Measurements from ENCODE around the gene ANKRD40.

The ANKRD40 gene

DNA sequence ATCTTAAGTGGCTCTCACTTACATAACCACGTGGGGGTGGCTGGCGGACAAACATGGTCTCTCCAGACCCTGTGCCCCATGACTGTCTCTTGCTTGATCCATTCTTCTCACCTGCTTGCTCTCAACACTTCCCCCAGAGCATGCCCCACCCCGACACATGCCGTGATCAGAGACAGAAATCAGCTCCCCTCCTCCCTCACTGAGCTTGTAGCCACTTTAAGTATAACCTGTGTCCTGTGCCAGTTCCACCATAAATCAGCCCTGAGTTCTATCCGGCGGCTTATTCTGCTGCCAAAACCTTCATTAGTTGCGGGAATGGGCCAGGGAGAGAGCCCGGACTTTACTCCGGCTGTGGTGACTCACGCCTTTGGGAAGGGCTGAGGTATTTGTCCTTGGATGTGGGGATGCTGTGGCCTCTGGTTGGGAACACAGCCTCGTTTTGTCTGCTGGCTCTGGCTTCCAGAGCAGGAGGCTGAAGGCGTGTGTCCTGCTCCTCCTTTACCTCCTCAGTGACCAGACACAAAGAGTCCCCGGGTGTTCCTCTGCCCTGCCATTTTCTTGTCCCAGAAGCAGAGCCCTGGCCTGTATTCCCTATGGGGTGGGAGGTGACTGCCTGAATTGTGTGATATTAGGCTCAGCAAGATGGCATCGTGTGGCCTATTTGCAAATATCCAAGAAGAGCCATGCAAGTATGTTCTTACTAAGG is 21.1 kb downstream of the ANKRD40 start:
- TF ChIP-seq, protein P1, sequence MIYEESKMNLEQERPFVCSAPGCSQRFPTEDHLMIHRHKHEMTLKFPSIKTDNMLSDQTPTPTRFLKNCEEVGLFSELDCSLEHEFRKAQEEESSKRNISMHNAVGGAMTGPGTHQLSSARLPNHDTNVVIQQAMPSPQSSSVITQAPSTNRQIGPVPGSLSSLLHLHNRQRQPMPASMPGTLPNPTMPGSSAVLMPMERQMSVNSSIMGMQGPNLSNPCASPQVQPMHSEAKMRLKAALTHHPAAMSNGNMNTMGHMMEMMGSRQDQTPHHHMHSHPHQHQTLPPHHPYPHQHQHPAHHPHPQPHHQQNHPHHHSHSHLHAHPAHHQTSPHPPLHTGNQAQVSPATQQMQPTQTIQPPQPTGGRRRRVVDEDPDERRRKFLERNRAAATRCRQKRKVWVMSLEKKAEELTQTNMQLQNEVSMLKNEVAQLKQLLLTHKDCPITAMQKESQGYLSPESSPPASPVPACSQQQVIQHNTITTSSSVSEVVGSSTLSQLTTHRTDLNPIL (CRISPR knock-in tag; IDR thresholded peaks at IDR 0.05; ENCODE audit: low read depth): no peak
- TF ChIP-seq ZNF565 (CRISPR knock-in tag; conservative IDR thresholded peaks at IDR 0.05; ENCODE audit: low read depth) (no peak; the same call in 1 of the 2 replicates), ESRRG (CRISPR knock-in tag; IDR thresholded peaks at IDR 0.05) (no peak), ZNF70 (CRISPR knock-in tag; IDR thresholded peaks at IDR 0.05) (no peak), SNAI2 (CRISPR knock-in tag; IDR thresholded peaks at IDR 0.05) (peak; percentile 14; the same call in 1 of the 2 replicates), PPARA (CRISPR knock-in tag; IDR thresholded peaks at IDR 0.05; ENCODE audit: borderline replicate concordance) (no peak), CSDC2 (CRISPR knock-in tag; IDR thresholded peaks at IDR 0.05) (peak; percentile 28; the same call in 1 of the 2 replicates), ISL1 (CRISPR knock-in tag; IDR thresholded peaks at IDR 0.05) (peak; percentile 97), TOX (CRISPR knock-in tag; IDR thresholded peaks at IDR 0.05; ENCODE audit: borderline replicate concordance) (peak; percentile 54; the same call in 1 of the 2 replicates), TCF4 (CRISPR knock-in tag; IDR thresholded peaks at IDR 0.05; ENCODE audit: borderline replicate concordance) (no peak), ZC3H10 (CRISPR knock-in tag; IDR thresholded peaks at IDR 0.05) (peak; percentile 80; the same call in 1 of the 2 replicates), BACH2 (CRISPR knock-in tag; IDR thresholded peaks at IDR 0.05; ENCODE audit: borderline replicate concordance) (no peak), ARNTL (CRISPR knock-in tag; IDR thresholded peaks at IDR 0.05; ENCODE audit: borderline replicate concordance, low read depth) (no peak), ZNF8 (CRISPR knock-in tag; IDR thresholded peaks at IDR 0.05) (no peak), ZFP3 (CRISPR knock-in tag; IDR thresholded peaks at IDR 0.05) (peak; percentile 69; the same call in 1 of the 2 replicates), POU6F1 (CRISPR knock-in tag; IDR thresholded peaks at IDR 0.05; ENCODE audit: borderline replicate concordance, low read depth) (peak; percentile 90), GLIS3 (CRISPR knock-in tag; IDR thresholded peaks at IDR 0.05) (no peak; the same call in 1 of the 2 replicates), ZFP30 (CRISPR knock-in tag; IDR thresholded peaks at IDR 0.05) (no peak), RARB (CRISPR knock-in tag; IDR thresholded peaks at IDR 0.05) (0 out of 2 replicates have a peak, but pooled peaks have one; percentile 52), OSR1 (CRISPR knock-in tag; IDR thresholded peaks at IDR 0.05) (no peak), CSRNP3 (CRISPR knock-in tag; IDR thresholded peaks at IDR 0.05) (no peak)
- TF ChIP-seq, protein P2, sequence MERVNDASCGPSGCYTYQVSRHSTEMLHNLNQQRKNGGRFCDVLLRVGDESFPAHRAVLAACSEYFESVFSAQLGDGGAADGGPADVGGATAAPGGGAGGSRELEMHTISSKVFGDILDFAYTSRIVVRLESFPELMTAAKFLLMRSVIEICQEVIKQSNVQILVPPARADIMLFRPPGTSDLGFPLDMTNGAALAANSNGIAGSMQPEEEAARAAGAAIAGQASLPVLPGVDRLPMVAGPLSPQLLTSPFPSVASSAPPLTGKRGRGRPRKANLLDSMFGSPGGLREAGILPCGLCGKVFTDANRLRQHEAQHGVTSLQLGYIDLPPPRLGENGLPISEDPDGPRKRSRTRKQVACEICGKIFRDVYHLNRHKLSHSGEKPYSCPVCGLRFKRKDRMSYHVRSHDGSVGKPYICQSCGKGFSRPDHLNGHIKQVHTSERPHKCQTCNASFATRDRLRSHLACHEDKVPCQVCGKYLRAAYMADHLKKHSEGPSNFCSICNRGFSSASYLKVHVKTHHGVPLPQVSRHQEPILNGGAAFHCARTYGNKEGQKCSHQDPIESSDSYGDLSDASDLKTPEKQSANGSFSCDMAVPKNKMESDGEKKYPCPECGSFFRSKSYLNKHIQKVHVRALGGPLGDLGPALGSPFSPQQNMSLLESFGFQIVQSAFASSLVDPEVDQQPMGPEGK (CRISPR knock-in tag; IDR thresholded peaks at IDR 0.05; ENCODE audit: borderline replicate concordance): peak; percentile 89
- TF ChIP-seq, protein P3, sequence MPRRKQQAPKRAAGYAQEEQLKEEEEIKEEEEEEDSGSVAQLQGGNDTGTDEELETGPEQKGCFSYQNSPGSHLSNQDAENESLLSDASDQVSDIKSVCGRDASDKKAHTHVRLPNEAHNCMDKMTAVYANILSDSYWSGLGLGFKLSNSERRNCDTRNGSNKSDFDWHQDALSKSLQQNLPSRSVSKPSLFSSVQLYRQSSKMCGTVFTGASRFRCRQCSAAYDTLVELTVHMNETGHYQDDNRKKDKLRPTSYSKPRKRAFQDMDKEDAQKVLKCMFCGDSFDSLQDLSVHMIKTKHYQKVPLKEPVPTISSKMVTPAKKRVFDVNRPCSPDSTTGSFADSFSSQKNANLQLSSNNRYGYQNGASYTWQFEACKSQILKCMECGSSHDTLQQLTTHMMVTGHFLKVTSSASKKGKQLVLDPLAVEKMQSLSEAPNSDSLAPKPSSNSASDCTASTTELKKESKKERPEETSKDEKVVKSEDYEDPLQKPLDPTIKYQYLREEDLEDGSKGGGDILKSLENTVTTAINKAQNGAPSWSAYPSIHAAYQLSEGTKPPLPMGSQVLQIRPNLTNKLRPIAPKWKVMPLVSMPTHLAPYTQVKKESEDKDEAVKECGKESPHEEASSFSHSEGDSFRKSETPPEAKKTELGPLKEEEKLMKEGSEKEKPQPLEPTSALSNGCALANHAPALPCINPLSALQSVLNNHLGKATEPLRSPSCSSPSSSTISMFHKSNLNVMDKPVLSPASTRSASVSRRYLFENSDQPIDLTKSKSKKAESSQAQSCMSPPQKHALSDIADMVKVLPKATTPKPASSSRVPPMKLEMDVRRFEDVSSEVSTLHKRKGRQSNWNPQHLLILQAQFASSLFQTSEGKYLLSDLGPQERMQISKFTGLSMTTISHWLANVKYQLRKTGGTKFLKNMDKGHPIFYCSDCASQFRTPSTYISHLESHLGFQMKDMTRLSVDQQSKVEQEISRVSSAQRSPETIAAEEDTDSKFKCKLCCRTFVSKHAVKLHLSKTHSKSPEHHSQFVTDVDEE (CRISPR knock-in tag; IDR thresholded peaks at IDR 0.05): no peak
- ATAC-seq: peak; percentile 84

All from SK-N-SH treated with all-trans-retinoic acid at 6 μM for 48 hours (cell line).